ENCODE results near the gene TFEB. TPM values are rescaled to one million over a fixed set of nuclear protein-coding genes. Genes with fewer than 3 reads are reported as not detected.

The TFEB gene
- total and polyA plus RNA-seq, 2 of the 8 experiments (the other 6 are each of a cell fraction or from before 2014, with no cell fraction given), result 2.3 to 6.7 TPM

GRCh38 chr6:41748102-41748477, 12.7 kb upstream of the TFEB start:
- no peak for FAIRE-seq
- H3K4me2 ChIP-seq (ENCODE audit: insufficient read depth in 1 of 2, low read depth in 2 of 2, low read length in 2 of 2), result no peak overlapping the region
- H3K27ac ChIP-seq (ENCODE audit: low read depth, low read length), result no peak overlapping the region
- no peak overlapping the region for H2BK12ac ChIP-seq (ENCODE audit: low read depth, low read length)
- H3K56ac ChIP-seq (replicated peaks; ENCODE audit: insufficient read length, low read depth, low read length), result no peak overlapping the region
- DNase-seq (ENCODE audit: low read depth in 1 of 2, low spot score in 2 of 2), result no peak
- H2BK120ac ChIP-seq (replicated peaks; ENCODE audit: low read depth, low read length), result no peak overlapping the region
- H4K8ac ChIP-seq (ENCODE audit: extremely low read depth, insufficient read depth, low read length), result no peak overlapping the region
- H3K27me3 ChIP-seq (replicated peaks in 1 of 4; ENCODE audit: control insufficient read depth in 3 of 4, extremely low read depth in 1 of 4, insufficient read depth in 3 of 4, low read length in 3 of 4), result no peaks in the 10 kb centered on the region
- TF ChIP-seq E2F6 (IDR thresholded peaks at IDR 0.05) (no peak), SAP30 (IDR thresholded peaks at IDR 0.05; ENCODE audit: insufficient read depth, insufficient replicate concordance, low read length) (no peak), GABPA (IDR thresholded peaks at IDR 0.05; ENCODE audit: borderline replicate concordance, insufficient read depth, low read length) (no peak), FOSL1 (IDR thresholded peaks at IDR 0.05; ENCODE audit: insufficient read depth, low read depth, low read length) (no peak), MAX (IDR thresholded peaks at IDR 0.05) (no peak)
- no peak overlapping the region for H3K18ac ChIP-seq (ENCODE audit: extremely low read depth, low read length)
- H2BK20ac ChIP-seq (ENCODE audit: low read length), result no peak overlapping the region
- H3K79me2 ChIP-seq (ENCODE audit: control insufficient read depth in 1 of 2, insufficient read depth in 2 of 2, low read length in 2 of 2), result no peaks in the 10 kb centered on the region
- ChIA-PET CTCF (ENCODE audit: partially characterized antibody) (interaction anchor here (1.0 to 4.4 kb wide), 6 partner anchors 8 to 43 kb away, joined by 3 to 21 read pairs (median 6); no protein-coding TSS in a partner anchor), POLR2A (ENCODE audit: partially characterized antibody) (no interaction called here)
- peaks cover 0 to 3% (median 0%) of the 10 kb centered on the region in 4 experiments; a peak in 2 of 7 replicates for H3K4me1 ChIP-seq (replicated peaks in 1 of 4; ENCODE audit: control insufficient read depth in 3 of 4, insufficient read depth in 4 of 4, low read length in 3 of 4)
- no peak overlapping the region for H2AFZ ChIP-seq (ENCODE audit: low read length)
- no peak overlapping the region for H3K23ac ChIP-seq (ENCODE audit: insufficient read length)
- no peaks in the 10 kb centered on the region for H3K9me3 ChIP-seq (ENCODE audit: insufficient read depth in 2 of 2, low read depth in 1 of 2, low read length in 1 of 2)
- no peaks in the 10 kb centered on the region for H3K23me2 ChIP-seq (ENCODE audit: low read depth, low read length)
- H2BK15ac ChIP-seq (ENCODE audit: low read length), result no peak overlapping the region
- H3K36me3 ChIP-seq (ENCODE audit: control insufficient read depth in 2 of 4, insufficient read depth in 4 of 4, low read length in 3 of 4), result no peaks in the 10 kb centered on the region
- no peak overlapping the region for H2BK5ac ChIP-seq (ENCODE audit: low read depth, low read length)
- H3K79me1 ChIP-seq (ENCODE audit: low read depth, low read length), result no peaks in the 10 kb centered on the region
- no peak overlapping the region for H3K4me3 ChIP-seq (ENCODE audit: extremely low read depth in 1 of 4, insufficient read depth in 2 of 4, low read depth in 3 of 4, low read length in 4 of 4)
- 95% methylated on average over 6 of the region's 6 CpGs; no CpG with 5 or more reads in 1 of the 2 experiments for WGBS, 2 experiments (ENCODE audit: extremely low coverage in 1 of 2, insufficient coverage in 1 of 2, insufficient read length in 1 of 2, insufficient replicate concordance in 2 of 2, low coverage in 1 of 2, low lambda C conversion rate in 2 of 2, missing lambda C conversion rate in 1 of 2)
- H3K14ac ChIP-seq (ENCODE audit: insufficient read length), result no peak overlapping the region
- no peak overlapping the region for H3K9ac ChIP-seq (replicated peaks in 1 of 4; ENCODE audit: extremely low read depth in 1 of 4, low read depth in 3 of 4, low read length in 3 of 4)
- H4K91ac ChIP-seq (replicated peaks; ENCODE audit: insufficient read length, low read length), result no peak overlapping the region
- H3K4ac ChIP-seq (replicated peaks; ENCODE audit: insufficient read length, low read depth, low read length), result no peak overlapping the region
- H4K5ac ChIP-seq (ENCODE audit: insufficient read length, low read depth, low read length), result no peak overlapping the region
- H2AK5ac ChIP-seq (ENCODE audit: low read depth, low read length), result no peak overlapping the region
- no peaks in the 10 kb centered on the region for H4K20me1 ChIP-seq (replicated peaks in 1 of 2; ENCODE audit: control insufficient read depth in 1 of 2, insufficient read depth in 2 of 2, low read length in 2 of 2)
